HG03066 (cell line): ENCODE measurements around the gene OSBPL9.
"Not testable (repeated sequence)": the region's sequence is repeated elsewhere in the genome, so short reads cannot be mapped to it uniquely, and the experiment has no call there.

Experiments used
- ATAC-seq: cut with Tn5 transposase; IDR thresholded peaks from one replicate; pipeline ENCODE4 v1.9.1; 2021; ENCODE audit warnings: low read depth; ENCODE audit not compliant: unreplicated experiment

The OSBPL9 gene

GRCh38 chr1:51768971-51769588, 152.2 kb downstream of the OSBPL9 start:
- ATAC-seq: no peak

- ATAC-seq: no peak
Observed at GRCh38 chr1:51776408-51776807, 159.5 kb downstream of the OSBPL9 start.

- ATAC-seq: no peak
Observed at GRCh38 chr1:51780927-51781326, 164.0 kb downstream of the OSBPL9 start.

GRCh38 chr1:51784997-51785421, 168.1 kb downstream of the OSBPL9 start:
- no peak for ATAC-seq

GRCh38 chr1:51788938-51789337, 172.0 kb downstream of the OSBPL9 start:
- no peak for ATAC-seq

GRCh38 chr1:51789342-51789741, 172.4 kb downstream of the OSBPL9 start:
- ATAC-seq: no peak

- ATAC-seq: no peak
Observed at GRCh38 chr1:51790385-51790784, 173.5 kb downstream of the OSBPL9 start.

- no peak for ATAC-seq
Observed at GRCh38 chr1:51791888-51792287, 175.0 kb downstream of the OSBPL9 start.

GRCh38 chr1:51792864-51793263, 176.0 kb downstream of the OSBPL9 start:
- no peak for ATAC-seq

- ATAC-seq: no peak
Observed at GRCh38 chr1:51794260-51794659, 177.4 kb downstream of the OSBPL9 start.

GRCh38 chr1:51794868-51795267, 178.0 kb downstream of the OSBPL9 start:
- no peak for ATAC-seq

GRCh38 chr1:51799372-51799771, 182.5 kb downstream of the OSBPL9 start:
- no peak for ATAC-seq

- ATAC-seq: no peak
Observed at GRCh38 chr1:51814513-51814912, 197.6 kb downstream of the OSBPL9 start.

- ATAC-seq: no peak
Observed at GRCh38 chr1:51818487-51818886, 201.6 kb downstream of the OSBPL9 start.

GRCh38 chr1:51819021-51819420, 202.1 kb downstream of the OSBPL9 start:
- ATAC-seq: not testable (repeated sequence)

- no peak for ATAC-seq
Observed at GRCh38 chr1:51819810-51820209, 202.9 kb downstream of the OSBPL9 start.

GRCh38 chr1:51829058-51829457, 212.2 kb downstream of the OSBPL9 start:
- no peak for ATAC-seq

- ATAC-seq: no peak
Observed at GRCh38 chr1:51833700-51834099, 216.8 kb downstream of the OSBPL9 start.

- no peak for ATAC-seq
Observed at GRCh38 chr1:51837243-51837642, 220.4 kb downstream of the OSBPL9 start.
